GM18907 (cell line): ENCODE measurements around the gene MKLN1.
A peak's percentile ranks its signal among the peaks of the same experiment; 100 is the strongest.
"Not testable (repeated sequence)": the region's sequence is repeated elsewhere in the genome, so short reads cannot be mapped to it uniquely, and the experiment has no call there.

Source experiments
- ATAC-seq: cut with Tn5 transposase; IDR thresholded peaks from one replicate; pipeline ENCODE4 v1.9.1; 2021; ENCODE audit warnings: mild to moderate bottlenecking, moderate library complexity; ENCODE audit not compliant: unreplicated experiment

The MKLN1 gene

DNA sequence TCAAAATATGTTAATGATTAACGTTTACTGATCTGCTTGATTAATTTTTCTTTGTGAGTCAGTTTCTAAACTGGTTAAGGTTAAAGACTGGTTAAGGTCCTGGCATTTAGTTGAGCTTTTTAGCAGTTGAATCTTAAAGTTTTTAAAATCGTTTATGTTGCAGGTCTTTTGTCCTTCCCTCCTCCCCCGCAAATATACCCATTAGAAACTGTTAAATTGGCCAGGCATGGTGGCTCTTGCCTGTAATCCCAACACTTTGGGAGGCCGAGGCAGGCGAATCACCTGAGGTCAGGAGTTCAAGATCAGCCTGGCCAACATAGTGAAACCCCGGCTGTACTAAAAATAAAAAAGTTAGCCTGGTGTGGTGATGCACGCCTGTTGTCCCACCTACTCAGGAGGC lies 127.9 kb downstream of the MKLN1 start:
- peak; percentile 41 for ATAC-seq

DNA sequence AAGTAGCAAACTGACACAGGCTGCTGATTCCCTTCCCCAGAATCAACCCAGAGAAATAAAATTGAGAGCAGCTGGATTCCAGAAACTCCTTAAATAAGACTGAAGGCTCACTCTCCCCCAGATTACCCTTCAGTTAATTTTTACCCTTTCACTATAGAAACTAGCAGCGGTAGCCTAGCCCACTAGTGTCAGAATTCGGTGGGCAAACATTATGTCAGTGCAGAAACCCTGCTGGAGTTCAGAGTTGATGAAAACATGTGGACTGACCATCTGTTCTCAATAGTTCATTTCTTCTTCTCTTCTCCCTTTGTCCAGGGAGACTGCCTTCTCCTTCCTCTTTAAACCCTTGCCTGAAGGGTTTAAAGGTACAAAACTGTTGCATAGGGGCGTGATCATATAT lies 128.7 kb downstream of the MKLN1 start:
- ATAC-seq: no peak

DNA sequence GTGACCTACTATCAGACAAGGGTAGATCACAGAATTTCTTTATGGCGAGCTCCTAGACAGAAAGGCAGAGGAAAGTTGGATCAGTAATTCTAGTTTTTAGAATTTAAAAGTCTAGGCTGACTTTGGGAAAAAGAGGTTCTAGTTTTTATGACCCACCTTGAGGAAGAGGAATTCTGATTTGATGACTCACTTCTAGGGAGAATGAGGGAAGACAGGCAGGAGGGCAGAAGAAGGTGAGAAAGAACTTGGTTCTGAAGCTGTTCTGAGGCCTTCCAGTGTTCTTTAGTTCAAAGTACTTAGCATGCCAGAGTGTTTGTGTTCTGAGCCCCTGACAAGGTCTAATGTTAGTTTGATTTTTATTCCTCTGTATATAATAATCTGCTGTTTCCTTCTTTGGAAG lies 131.6 kb downstream of the MKLN1 start:
- no peak for ATAC-seq

DNA sequence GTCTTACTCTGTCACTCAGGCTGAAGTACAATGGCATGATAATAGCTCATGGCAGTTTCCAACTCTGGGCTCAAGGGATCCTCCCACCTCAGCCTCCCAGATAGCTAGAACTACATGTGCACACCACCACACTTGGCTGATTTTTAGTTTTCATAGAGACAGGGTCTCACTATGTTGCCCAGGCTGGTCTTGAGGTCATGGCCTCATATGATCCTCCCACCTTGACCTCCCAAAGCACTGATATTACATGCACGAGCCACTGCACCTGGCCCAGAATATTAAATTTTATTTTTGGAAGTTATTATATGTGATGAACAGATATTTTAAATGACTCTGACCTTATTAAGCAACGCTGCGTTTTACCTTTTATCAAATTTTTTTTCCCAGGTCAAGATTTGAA lies 134.4 kb downstream of the MKLN1 start:
- ATAC-seq: no peak

DNA sequence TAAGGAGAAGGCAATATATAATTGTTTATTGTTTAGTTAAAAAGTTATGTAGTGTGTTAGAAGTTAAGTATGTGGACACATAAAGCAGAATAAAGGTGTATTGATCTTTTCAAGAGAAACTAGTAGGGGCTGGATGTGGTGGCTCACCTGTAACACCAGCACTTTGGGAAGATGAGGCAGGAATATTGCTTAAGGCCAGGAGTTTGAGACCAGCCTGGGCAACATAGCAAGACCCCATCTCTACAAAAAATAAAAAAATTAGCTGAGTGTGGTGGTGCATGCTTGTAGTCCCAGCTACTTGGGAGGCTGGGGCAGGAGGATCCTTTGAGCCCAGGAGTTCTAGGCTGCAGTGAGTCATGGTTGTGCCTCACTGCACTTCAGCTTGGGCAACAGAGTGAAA lies 135.0 kb downstream of the MKLN1 start:
- ATAC-seq: not testable (repeated sequence)

DNA sequence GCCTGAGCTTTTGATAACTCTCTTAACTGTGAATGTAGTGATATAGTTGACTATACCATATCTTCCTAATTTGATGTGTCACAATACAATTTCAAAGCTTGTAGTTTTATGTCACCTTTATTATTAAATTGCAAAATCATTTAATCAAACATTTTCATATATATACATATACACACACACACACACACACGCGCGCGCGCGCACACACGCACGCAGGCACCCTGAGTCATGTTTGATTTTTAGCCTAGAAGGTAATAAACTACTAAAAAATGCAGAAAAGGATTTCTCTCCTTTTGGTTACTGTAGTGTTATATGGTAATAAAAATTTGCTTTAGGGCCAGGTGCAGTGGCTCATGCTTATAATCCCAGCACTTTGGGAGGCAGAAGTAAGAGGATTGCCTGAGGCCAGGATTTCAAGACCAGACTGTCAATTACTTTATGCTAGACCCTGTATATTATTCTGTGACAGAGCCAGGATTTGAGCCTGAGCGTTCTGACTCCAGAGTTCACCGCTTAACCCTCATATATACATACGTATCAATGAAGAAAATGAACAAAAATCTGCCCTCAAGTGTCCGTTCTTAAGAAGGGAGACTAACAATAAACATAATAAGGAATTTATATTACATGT lies 139.2 kb downstream of the MKLN1 start:
- ATAC-seq: no peak

DNA sequence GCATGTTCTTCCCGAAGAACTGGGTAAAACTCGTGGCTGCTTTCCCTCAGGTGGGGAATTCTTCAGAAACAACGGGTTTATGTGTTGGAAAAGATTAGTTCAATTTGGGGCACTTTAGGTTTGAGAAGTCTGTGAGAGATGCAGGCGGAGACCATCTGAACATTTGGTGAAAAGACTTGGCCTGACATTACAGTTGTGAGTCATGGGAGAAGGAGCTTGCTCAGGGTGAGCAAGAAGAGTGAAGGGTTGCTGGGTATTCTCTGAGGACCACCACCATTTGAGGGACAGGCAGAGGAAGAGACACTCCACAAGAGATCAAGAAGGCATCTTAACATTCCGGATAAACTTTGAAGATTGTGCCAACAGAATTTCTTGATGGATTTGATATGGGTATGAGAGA lies 140.1 kb downstream of the MKLN1 start:
- ATAC-seq: no peak

DNA sequence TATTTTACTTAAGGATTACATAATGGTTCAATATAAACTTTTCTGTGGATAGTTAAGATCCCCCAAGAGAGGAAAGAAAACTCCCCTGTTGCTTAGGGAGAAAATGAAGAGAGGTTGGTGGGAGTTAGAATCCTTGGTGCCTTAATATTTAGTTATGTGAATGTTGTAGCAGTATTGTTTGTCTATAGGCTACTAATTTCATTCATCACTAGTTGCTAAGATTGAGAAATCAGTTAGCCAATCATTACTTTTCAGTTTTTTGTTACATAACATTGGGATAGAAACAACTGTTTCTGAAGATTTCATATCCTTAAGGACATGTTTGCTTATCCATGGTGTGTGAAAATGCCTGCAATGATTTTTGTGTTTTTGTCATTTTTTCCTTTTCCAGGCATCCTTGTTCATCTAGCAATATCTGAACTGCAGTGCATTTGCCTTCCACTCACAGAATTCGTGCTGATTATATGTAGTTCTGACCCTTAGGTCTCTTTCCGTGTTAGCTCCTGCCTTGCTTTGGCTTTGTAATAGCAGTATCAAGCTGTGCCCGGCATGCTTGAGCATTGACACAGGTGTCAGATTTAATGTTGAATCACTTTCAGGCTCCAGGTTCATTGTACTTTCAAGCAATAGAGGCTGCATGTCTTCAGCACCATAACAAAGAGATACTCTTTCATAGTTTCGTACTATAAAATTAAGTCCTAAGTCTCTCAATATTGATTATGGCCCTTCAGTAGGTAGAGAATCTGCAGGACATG lies 143.8 kb downstream of the MKLN1 start:
- ATAC-seq: no peak

DNA sequence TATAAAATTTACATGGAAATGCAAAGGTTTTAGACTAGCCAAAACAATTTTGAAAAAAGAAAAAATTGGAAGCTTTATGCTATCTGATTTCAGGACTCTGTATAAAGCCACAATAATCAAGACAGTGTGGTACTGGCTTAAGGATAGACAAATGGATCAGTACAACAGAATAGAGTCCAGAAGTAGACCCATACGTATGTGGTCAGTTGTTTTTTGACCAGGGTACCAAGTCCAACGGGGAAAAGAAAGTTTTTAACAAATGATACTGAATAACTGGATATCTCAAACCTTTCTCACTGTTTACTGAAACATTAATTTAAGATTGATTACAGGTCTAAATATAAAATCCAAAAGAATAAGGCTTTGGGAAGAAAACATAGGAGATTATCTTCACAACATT lies 149.1 kb downstream of the MKLN1 start:
- no peak for ATAC-seq

DNA sequence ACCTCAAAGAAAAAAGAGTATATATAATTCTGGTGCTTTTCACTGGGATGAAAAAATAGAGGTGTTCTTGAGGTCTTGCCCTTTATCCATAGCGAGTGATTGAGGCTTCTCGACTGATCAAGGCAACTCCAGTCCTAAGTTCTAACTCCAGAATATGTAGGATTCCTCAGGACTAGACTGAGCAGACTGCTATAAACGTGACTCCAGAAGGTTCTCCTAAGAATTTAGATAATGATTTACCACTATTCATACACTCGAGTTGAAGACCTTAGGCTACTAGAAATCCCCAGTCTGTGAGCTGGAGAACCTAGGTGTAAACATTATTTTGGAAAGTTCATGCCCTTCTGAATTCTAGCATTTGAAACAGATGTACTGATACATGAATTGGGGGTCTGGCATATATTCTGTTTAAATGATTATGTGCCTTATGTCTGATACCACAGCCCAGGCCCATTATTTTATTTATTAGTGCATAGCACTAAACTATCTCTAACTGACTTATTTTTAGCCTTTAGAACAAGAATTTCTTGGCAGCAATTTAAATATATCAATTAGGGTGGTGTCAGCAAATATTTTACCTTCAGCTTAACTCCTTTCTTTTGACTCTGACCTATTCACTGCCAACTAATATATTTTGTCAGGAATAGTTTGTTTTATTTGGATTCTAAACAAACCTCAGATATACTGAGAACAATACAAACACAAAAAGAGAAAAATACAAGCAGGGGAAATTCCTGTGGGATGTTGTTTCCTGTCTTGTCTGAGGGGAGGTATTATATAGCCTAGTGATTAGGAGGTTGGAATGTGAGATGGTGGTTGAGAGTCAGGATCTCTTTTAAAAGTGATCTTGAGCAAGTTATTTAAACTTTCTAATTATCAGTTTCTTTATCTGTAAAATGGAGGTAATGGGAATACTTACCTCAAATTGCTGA lies 153.0 kb downstream of the MKLN1 start:
- ATAC-seq: no peak

DNA sequence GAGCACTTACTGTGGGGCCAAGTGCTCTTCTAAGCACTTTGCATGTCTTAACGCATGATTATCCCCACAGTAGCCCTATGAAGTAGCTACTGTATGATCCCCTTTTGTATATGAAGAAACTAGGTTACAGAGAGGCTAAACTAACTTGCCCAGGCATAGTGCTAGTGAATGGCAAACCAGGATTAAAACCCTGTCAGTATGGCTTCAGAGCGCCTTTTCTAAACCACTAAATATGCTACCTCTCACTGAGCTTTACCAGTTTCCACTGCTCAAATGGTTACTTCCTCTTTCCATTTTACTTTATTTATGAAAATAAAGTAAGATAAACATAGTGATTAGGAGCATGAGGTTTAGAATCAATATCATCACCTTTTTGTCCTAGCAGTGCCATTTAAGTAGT lies 155.1 kb downstream of the MKLN1 start:
- ATAC-seq: no peak

DNA sequence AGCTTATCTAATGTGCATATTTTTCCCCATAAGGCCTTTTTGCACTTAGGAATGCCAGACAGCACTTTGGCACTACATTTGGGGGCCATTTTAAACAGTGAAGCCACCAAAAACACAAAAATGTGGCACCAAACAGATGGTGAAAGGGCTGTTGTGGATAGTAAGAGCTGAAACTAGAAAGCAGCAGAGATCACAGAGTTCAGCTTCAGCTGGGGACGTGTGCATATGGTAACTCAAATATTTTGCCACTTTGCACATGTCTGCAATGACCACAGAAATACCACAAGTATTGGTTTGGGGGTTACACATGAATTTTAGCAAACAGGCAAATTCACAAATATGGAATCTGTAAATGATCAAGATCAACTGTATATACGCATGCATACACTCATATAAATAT lies 155.9 kb downstream of the MKLN1 start:
- ATAC-seq: peak; percentile 49

DNA sequence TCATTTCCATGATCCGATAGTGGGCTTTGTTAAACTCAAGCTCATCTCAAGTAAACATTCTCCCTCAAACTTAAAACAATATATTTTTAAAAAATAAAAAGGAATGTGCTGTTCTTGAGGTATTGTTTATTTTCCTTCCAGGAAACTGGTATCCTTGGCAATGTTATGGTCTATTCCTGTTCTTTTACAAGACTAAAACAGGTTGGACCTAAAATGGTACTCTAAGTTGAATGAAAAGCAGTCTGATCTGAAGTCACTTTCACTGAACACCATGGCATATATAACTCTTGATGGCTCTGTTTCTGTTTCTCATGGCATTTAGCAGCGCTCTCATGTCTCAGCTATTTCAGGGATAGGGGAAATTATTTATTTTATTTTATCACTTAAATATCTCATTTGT lies 158.7 kb downstream of the MKLN1 start:
- ATAC-seq: no peak

DNA sequence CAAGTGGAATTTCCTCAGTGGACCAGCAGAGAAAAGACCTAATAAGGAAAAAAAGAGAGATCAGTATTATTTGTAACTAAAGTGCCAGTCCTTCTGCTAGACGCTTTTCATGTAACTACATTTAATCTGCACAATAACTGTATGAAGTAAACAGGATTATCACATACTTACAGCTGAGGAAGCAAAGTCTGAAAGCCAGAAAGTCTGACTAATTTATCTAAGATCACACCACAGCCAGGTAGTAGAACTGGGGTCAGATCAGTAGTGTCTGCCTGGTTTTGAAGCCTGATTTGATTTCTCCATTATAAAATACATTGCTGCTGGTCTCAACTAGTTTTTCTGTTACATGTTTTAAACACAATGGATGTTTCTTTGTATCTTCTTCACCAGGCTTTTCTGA lies 159.5 kb downstream of the MKLN1 start:
- no peak for ATAC-seq

DNA sequence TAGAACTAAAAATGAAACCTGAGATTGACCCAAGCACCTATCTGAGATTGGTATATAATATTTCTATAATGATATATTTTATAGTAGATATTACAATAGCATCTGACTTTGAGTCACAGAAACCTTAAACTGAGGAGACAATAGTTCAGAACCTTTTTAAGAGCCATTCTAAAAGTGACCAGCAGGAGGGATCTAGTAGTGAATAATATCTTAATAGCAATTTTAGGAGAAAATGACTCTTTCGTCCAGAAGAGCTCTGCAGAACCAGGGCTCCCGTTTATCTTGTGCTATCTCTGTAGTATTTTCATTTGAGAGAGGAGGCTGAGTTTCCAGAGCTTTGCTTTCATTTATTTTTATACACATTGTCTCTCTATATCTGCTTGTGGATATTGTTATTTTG lies 160.7 kb downstream of the MKLN1 start:
- ATAC-seq: no peak

DNA sequence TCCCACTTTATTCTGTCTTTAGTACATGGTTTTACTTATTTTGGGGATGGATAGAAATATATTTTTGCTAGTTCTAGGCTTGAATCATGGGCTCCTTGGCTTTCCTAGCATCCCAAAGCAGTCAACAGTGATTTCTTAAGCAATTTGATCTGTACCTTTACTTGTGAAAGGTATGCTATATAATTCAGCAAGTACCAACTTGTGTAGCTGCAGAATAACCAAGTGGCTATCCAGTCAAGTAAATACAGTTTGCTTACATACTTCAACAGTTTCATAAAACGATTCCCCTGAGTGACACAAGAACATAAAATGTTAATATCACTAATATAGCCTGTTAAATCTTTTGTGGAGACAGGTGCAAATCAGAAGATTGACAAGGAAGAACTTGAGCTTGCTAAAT lies 161.5 kb downstream of the MKLN1 start:
- ATAC-seq: no peak

DNA sequence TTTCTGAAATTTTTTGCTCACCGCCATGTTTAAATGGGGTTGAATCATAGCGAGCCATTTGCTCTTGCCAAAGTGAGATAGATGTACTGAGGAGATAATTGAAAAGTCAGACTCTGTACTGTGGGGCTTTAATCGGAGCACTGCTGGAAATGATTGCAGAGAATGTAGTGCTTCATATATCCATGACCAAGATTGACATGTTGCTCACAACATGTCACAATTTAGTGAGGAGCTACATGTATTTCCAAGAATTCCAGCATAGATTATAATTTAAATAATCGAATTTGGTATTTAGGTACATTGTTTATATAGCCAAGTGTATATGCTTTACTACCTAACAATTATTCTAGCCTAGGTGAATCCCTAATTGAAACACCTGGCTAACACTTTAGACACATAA lies 162.2 kb downstream of the MKLN1 start:
- no peak for ATAC-seq

DNA sequence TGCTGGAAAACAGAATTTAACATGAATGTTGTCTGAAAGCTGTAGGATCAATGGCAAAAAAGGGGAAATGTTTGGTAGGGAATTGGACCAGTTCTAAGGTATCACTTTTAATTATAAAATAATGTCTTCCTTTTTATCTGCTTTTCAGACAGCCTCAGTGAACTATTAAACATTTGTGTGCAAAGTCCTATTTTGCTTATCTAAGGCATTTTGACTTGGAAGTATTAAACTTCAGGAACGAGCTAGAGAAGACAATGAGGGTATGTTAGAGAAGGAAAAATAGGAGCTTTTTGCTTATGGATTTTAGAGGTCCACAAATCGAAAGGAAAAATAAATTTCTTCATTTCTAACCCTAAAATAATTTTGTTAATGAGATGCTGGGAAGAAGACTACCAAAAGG lies 165.4 kb downstream of the MKLN1 start:
- no peak for ATAC-seq

DNA sequence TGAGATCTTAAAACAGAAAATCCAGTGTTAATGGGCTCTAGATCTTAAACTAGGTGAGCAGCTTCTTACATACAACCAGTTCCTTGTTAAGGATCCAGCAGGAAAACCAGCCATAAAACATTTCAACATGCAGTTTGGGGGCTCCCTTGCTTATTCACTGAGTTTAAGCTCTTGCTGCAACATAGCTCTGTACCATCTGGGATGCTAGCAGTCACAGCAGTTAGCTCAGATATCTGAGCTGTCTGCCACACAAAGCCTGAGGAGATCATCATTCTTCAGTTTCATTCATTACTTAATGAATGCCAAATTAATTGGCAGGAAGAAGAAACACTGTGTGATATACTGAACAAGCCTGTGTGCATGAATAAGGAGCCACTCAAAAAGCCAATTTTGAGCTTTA lies 165.9 kb downstream of the MKLN1 start:
- no peak for ATAC-seq

DNA sequence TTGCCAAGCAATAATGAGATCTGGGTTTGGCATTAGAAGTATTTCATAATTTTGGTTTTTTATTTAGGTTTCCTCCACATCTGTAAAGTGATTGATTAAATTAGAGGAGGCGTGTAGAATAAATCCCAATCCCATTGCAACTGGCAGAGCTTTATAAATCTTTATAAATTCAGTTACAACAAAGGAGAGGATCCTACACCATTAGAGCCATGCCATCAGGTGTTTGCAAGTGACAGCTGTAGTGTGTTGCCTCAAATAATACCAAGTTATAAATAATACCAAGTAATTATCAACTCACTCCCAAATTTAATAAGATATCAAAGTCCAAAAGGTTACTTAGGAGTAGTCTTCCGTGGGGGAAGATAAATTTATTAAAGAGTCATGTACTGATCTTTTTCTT lies 166.5 kb downstream of the MKLN1 start:
- no peak for ATAC-seq

DNA sequence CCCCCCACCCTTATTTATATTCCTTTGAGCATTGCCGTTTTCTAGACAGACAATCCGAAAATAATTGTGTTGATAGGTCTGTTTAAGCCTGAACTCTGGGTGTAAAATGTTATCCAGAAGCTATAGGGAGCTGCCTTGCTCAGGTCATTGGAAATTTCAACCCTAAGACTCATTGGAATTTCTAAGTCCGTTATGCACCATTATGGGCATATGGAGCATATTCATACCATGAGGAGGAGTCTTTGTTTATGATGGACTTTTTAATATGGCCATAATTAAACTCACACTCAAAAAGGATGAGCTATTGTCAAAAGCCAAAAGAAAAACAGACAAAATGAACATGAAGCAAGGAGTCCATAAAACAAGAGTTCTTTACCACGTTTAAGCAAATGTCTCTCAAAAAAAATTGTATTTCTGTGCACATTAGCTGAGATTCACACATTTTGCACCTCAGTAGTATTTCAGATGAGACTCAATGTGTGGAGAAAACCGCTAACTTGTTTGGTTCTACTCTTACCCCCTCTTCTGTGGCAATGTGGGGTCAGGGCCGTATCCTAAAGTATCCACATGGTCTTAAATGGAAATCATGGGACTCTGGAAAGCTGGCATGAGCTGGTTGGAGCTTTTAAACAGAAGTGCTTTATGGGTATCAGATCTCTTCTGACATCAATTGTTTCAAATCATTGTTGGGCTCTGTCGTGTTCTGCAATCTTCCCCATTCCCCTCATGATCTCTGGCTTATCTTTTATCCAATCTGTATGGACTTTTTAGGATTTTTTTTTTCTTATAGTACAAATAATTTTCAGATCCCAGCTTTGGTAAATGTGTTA lies 168.2 kb downstream of the MKLN1 start:
- no peak for ATAC-seq
